Measurements from ENCODE around the gene SLPI.

DNA sequence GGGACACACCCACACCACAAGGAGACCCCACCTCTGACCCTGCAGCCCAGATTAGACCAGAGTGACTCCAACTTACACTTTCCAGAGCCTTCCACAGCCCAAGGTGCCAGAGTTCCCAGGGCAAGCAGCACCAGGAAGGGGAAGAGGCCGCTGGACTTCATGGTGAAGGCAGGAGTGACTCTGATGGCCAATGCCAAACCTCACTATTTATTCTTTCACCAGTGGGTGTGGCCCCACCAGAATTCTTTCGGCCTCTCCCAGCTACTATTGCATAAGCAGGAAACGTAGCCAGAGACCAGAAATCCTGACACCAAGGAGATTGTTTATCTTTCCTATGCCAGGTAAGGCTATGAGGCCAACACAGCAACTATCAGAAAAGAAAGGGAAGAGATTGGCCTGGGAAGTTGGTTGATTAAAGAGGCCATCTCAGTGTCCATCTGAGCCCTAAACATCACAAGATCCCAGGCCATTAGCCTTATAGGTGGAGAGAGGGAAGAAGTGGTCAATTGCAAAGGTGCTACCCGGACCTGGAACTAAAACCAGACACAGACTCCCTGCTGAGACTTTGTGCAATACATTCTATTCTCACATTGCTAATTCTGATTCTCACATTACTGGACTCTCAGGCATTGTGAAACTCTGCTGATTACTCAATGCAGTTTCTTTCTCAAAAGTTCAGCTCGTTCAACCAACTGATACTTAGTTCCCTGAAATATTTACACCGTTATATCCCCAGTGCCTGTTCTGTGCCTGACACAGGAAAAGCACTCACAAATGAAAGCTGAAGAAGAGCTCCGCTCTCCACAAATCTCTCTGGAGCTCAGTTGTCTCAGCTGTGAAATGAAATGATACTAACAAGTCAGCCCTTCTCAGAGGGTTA, at the start of gene SLPI:
- TF ChIP-seq POLR2A (IDR thresholded peaks at IDR 0.05), result no peak
- TF ChIP-seq CTCF (IDR thresholded peaks at IDR 0.05), result no peak

Measured in heart left ventricle (tissue), 13 donors.